ENCODE measurements around the gene SLC44A4. TPM values are rescaled to one million over a fixed set of nuclear protein-coding genes. Genes with fewer than 3 reads are reported as not detected.

The SLC44A4 gene
- total and polyA plus RNA-seq, 2 of the 8 experiments (the other 6 are each of a cell fraction or from before 2014, with no cell fraction given), result 4.8 to 7.0 TPM

DNA sequence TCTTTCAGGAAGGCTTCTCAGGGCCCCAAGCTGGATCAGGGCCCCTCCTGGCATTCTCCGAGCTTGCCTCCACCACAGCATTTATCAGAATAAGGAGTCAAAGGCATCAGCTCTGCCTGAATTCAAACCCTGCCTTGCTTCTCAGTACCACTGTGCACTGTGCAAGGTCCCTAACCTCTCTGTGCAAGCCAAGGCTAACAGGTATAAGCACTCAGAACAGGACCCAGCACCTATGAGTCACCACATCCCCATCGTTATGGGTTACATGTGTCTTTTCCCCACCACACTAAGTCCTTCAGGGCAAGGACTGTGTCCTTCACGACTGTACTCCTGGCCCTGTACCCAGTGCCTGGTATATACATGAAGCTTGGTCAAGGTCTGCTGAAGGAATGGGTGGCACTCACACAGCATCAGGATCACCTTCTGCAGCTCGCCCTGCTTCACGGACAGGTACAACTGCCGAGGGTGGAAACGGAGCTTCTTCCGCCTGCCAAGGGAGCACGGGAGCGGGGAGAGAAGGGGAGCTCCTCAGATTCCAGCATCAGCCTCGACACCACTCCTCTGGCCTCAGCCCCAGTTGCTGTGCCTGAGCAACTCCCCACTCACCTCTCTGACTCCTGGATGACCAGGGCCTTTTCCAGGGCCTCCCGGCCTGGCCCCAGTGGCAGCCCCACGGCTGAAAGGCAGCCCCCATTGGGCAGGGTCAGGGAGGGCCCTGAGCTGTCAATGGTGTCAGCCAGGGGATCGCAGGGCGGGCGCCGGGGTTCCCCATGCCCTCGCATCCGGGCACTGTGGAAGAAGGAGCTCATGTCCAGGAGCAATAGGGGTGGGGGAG lies 8.6 kb upstream of the SLC44A4 start:
- POLR2A ChIA-PET (ENCODE audit: partially characterized antibody), result interaction anchor here (0.8 to 4.2 kb wide), 10 partner anchors 10 to 248 kb away, joined by 3 to 21 read pairs (median 4); partner anchors contain the start of genes EHMT2 and NEU1
- Histone ChIP-seq H3K18ac (ENCODE audit: extremely low read depth, low read length) (no peak overlapping the region), H2BK12ac (ENCODE audit: low read depth, low read length) (no peak overlapping the region), H3K9ac (replicated peaks in 1 of 4; ENCODE audit: extremely low read depth in 1 of 4, low read depth in 3 of 4, low read length in 3 of 4) (no peak overlapping the region), H3K9me3 (ENCODE audit: insufficient read depth in 2 of 2, low read depth in 1 of 2, low read length in 1 of 2) (no peaks in the 10 kb centered on the region), H2AK5ac (ENCODE audit: low read depth, low read length) (no peak overlapping the region), H3K56ac (replicated peaks; ENCODE audit: insufficient read length, low read depth, low read length) (no peak overlapping the region), H2BK5ac (ENCODE audit: low read depth, low read length) (no peak overlapping the region), H2AFZ (ENCODE audit: low read length) (no peak overlapping the region), H4K20me1 (replicated peaks in 1 of 2; ENCODE audit: control insufficient read depth in 1 of 2, insufficient read depth in 2 of 2, low read length in 2 of 2) (peaks cover 4 to 20% of the 10 kb centered on the region in 2 experiments), H2BK15ac (ENCODE audit: low read length) (no peak overlapping the region), H3K36me3 (ENCODE audit: control insufficient read depth in 2 of 4, insufficient read depth in 4 of 4, low read length in 3 of 4) (peaks cover 37 to 83% (median 73%) of the 10 kb centered on the region in 4 experiments), H3K4me2 (ENCODE audit: insufficient read depth in 1 of 2, low read depth in 2 of 2, low read length in 2 of 2) (no peak overlapping the region), H3K27me3 (replicated peaks in 1 of 4; ENCODE audit: control insufficient read depth in 3 of 4, extremely low read depth in 1 of 4, insufficient read depth in 3 of 4, low read length in 3 of 4) (no peaks in the 10 kb centered on the region), H3K23ac (ENCODE audit: insufficient read length) (no peak overlapping the region), H3K79me2 (ENCODE audit: control insufficient read depth in 1 of 2, insufficient read depth in 2 of 2, low read length in 2 of 2) (no peaks in the 10 kb centered on the region; a peak in 1 of 4 replicates), H3K79me1 (ENCODE audit: low read depth, low read length) (no peaks in the 10 kb centered on the region; the same call in 1 of the 2 replicates), H3K23me2 (ENCODE audit: low read depth, low read length) (no peaks in the 10 kb centered on the region), H2BK120ac (replicated peaks; ENCODE audit: low read depth, low read length) (no peak overlapping the region), H3K4ac (replicated peaks; ENCODE audit: insufficient read length, low read depth, low read length) (no peak overlapping the region), H3K14ac (ENCODE audit: insufficient read length) (no peak overlapping the region), H4K5ac (ENCODE audit: insufficient read length, low read depth, low read length) (no peak overlapping the region), H4K91ac (replicated peaks; ENCODE audit: insufficient read length, low read length) (no peak overlapping the region), H4K8ac (ENCODE audit: extremely low read depth, insufficient read depth, low read length) (no peak overlapping the region; the same call in 1 of the 2 replicates), H3K27ac (ENCODE audit: low read depth, low read length) (no peak overlapping the region), H3K4me1 (replicated peaks in 1 of 4; ENCODE audit: control insufficient read depth in 3 of 4, insufficient read depth in 4 of 4, low read length in 3 of 4) (no peaks in the 10 kb centered on the region), H2BK20ac (ENCODE audit: low read length) (no peak overlapping the region), H3K4me3 (ENCODE audit: extremely low read depth in 1 of 4, insufficient read depth in 2 of 4, low read depth in 3 of 4, low read length in 4 of 4) (no peak overlapping the region)
- 92% methylated on average over 14 of the region's 19 CpGs; no CpG with 5 or more reads in 1 of the 2 experiments for WGBS, 2 experiments (ENCODE audit: extremely low coverage in 1 of 2, insufficient coverage in 1 of 2, insufficient read length in 1 of 2, insufficient replicate concordance in 2 of 2, low coverage in 1 of 2, low lambda C conversion rate in 2 of 2, missing lambda C conversion rate in 1 of 2)
- FAIRE-seq (no peak), DNase-seq (ENCODE audit: low read depth in 1 of 2, low spot score in 2 of 2) (no peak)
- CTCF ChIA-PET (ENCODE audit: partially characterized antibody), result interaction anchor here (0.6 to 4.9 kb wide), 20 partner anchors 10 to 226 kb away, joined by 3 to 59 read pairs (median 5); partner anchors contain the start of genes C6orf47, GPANK1 and SLC44A4
- no peak for TF ChIP-seq JUN (IDR thresholded peaks at IDR 0.05; ENCODE audit: low read depth, low read length)

All from H1 (cell line).